Endothelial cell (in vitro differentiated cells): ENCODE data around the gene AMIGO2. TPM values are rescaled to one million over a fixed set of nuclear protein-coding genes. Genes with fewer than 3 reads are reported as not detected.
"Not testable (repeated sequence)": the region's sequence is repeated elsewhere in the genome, so short reads cannot be mapped to it uniquely, and the experiment has no call there.

Experiments used
- DNase-seq: peaks from one replicate; pipeline ENCODE4 v3.0.0; 2021; ENCODE audit warnings: low spot score
- H3K27ac Mint-ChIP-seq: one replicate; pipeline ENCODE4 v1.8.0; 2021; ENCODE audit warnings: mixed read lengths, inconsistent platforms; ENCODE audit not compliant: unreplicated experiment
- H3K27me3 Mint-ChIP-seq: one replicate; pipeline ENCODE4 v1.8.0; 2021; ENCODE audit warnings: mild to moderate bottlenecking, moderate library complexity, mixed read lengths, inconsistent platforms; ENCODE audit not compliant: unreplicated experiment
- H3K36me3 Mint-ChIP-seq: one replicate; pipeline ENCODE4 v1.8.0; 2021; ENCODE audit warnings: mild to moderate bottlenecking, low read depth, mixed read lengths, inconsistent platforms; ENCODE audit not compliant: unreplicated experiment
- H3K4me1 Mint-ChIP-seq: one replicate; pipeline ENCODE4 v1.8.0; 2021; ENCODE audit warnings: mild to moderate bottlenecking, mixed read lengths, inconsistent platforms; ENCODE audit not compliant: unreplicated experiment
- H3K4me3 Mint-ChIP-seq: one replicate; pipeline ENCODE4 v1.8.0; 2021; ENCODE audit warnings: mild to moderate bottlenecking, mixed read lengths, inconsistent platforms; ENCODE audit not compliant: unreplicated experiment
- H3K9me3 Mint-ChIP-seq: one replicate; pipeline ENCODE4 v1.8.0; 2021; ENCODE audit warnings: mixed read lengths, inconsistent platforms; ENCODE audit not compliant: unreplicated experiment
- CTCF ChIP-seq: fragments of 200-600 bp; sonication (generic); IDR thresholded peaks from one replicate; pipeline ENCODE4 v1.5.0; 2021; ENCODE audit warnings: antibody characterized with exemption; ENCODE audit not compliant: unreplicated experiment
- total RNA-seq: library from RNA; stranded (reverse); fragmentation: NEBNext Ultra II Directional; extraction: Animal tissue kit (Norgen Biotek cat#: 25700); gene quantifications from one replicate; pipeline ENCODE4 v1.2.1, GENCODE V29; 2021; ENCODE audit not compliant: unreplicated experiment

AMIGO2 gene
- total RNA-seq, 1 donor from 2014 or later = 24.2 TPM

DNA sequence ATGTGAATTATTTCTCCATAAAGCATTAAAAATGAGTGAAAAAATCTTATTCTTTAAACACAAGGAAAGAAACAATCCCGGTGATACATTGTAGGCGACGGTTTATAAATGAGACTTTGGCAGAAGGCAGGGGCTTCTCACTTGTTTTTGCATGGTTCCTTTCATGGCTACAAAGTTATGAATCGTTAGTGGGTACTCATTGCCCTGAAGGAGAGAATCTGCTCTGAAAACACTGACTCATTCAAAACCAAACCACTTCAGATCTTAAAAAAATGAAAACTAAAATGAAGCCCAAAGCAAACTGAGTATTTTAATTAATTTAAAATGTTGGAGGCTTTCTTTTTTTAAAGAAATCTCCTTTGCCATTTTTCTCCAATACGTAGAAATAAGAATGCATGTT, 41.4 kb upstream of the AMIGO2 start:
- Mint-ChIP-seq H3K9me3 (no peaks in the 10 kb centered on the region), H3K27me3 (no peaks in the 10 kb centered on the region), H3K4me1 (no peaks in the 10 kb centered on the region), H3K27ac (no peak overlapping the region), H3K4me3 (no peak overlapping the region), H3K36me3 (peaks cover 11% of the 10 kb centered on the region)
- no peak for TF ChIP-seq CTCF
- no peak for DNase-seq

GRCh38 chr12:47120736-47121135, 41.0 kb upstream of the AMIGO2 start:
- Mint-ChIP-seq H3K27me3 (no peaks in the 10 kb centered on the region), H3K27ac (no peak overlapping the region), H3K4me3 (no peak overlapping the region), H3K9me3 (no peaks in the 10 kb centered on the region), H3K36me3 (peaks cover 11% of the 10 kb centered on the region), H3K4me1 (no peaks in the 10 kb centered on the region)
- no peak for DNase-seq
- no peak for TF ChIP-seq CTCF

DNA sequence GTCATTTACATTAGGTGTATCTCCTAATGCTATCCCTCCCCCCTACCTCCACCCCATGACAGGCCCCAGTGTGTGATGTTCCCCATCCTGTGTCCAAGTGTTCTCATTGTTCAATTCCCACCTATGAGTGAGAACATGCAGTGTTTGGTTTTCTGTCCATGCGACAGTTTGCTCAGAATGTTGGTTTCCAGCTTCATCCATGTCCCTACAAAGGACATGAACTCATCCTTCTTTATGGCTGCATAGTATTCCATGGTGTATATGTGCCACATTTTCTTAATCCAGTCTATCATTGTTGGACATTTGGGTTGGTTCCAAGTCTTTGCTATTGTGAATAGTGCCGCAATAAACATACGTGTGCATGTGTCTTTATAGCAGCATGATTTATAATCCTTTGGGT, 37.5 kb upstream of the AMIGO2 start:
- H3K4me3 Mint-ChIP-seq, H3K27me3 Mint-ChIP-seq, DNase-seq, H3K27ac Mint-ChIP-seq, H3K4me1 Mint-ChIP-seq, H3K9me3 Mint-ChIP-seq: not testable (repeated sequence)
- H3K36me3 Mint-ChIP-seq = peaks cover 11% of the 10 kb centered on the region

DNA sequence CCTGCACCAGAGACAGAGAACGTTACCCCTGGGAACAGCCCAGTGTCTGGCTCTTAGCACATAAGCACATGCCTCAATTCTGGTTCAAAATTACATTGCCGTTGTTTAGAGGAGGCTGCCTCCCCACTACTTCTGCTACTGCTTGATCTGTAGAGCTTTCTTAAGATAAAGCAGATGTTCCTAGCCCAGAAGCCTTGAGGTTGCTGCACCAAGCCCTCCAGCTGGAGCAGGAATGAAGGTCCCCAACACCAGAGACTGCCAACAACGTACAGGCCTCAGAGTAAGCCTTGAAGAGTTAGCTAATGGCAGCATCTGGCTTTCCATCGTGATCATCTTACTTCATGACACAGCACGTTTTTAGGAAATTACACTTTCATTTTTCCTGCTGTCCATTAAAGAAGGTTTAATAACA, 34.7 kb upstream of the AMIGO2 start:
- H3K27me3 Mint-ChIP-seq = no peaks in the 10 kb centered on the region
- H3K4me3 Mint-ChIP-seq = no peak overlapping the region
- H3K36me3 Mint-ChIP-seq = peaks cover 11% of the 10 kb centered on the region
- no peaks in the 10 kb centered on the region for H3K9me3 Mint-ChIP-seq
- no peaks in the 10 kb centered on the region for H3K4me1 Mint-ChIP-seq
- no peak for DNase-seq
- TF ChIP-seq CTCF = no peak
- H3K27ac Mint-ChIP-seq = no peak overlapping the region

DNA sequence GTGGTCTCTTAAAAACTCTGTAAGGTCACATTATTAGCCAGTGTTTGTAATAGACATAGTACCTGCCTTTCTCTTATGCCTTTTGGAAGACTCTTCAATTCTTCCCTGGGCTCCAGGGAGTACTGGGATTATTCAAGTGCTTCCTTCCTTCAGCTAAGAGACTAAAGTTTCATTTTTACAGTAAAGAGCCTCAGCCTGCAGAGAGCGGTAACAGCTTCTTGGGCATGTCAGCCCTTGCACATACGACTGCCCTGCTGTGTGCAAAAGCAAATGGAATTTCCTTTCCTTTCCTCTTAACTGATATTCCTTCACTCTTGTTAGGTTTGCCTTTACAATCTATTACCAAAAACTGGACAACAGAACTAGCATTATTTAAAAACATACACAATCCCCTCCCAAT, 32.9 kb upstream of the AMIGO2 start:
- no peaks in the 10 kb centered on the region for H3K9me3 Mint-ChIP-seq

More for the DNA sequence above, 32.9 kb upstream of the AMIGO2 start:
- Mint-ChIP-seq H3K36me3 (peaks cover 8% of the 10 kb centered on the region), H3K4me3 (no peak overlapping the region), H3K4me1 (no peaks in the 10 kb centered on the region), H3K27ac (no peak overlapping the region), H3K27me3 (no peaks in the 10 kb centered on the region)
- DNase-seq = no peak
- no peak for TF ChIP-seq CTCF
